ENCODE data around the gene HOXB8.

HOXB8 gene

DNA sequence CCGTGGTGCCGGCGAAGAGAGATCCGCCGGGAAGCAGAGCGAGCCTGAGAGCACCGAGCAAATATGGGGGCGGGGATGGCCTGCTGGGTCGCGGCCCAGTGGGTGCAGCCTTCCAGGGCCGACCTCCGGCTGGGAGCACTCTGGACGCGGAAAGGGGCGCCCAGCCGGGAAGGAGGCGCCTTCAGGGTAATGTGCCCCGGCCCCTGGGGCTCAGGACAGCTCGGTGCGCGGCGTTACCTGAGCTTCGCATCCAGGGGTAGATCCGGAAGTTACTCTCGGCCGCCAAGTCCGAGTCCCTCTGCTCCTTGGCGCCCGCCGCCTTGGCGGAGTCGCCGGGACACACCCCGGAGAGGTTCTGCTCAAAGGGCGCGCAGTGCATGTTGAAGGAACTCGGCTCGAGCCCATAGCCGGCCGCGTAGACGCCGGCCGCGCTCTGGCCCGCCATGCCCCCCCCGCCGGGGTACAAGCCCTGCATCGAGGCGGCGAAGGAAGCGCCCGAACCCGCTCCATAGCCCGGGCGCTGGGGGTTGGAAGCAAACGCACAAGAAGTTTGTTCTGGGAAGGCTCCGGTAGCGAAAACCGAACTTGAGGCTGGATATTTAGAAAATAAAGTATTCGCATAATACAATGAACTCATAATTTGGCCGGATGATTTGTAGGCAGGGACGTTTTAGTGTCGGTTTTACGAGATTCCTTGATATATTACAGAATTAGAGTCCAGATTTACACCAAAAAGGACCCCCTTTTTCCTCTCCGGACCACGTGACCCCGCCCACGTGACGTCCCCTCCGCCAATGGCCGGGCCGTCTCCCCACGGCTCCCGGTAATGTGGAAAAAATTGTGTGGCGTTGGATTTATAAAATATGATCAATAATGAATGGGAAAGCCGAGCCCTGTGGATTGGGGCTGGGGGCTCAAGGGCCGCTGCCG, 4.5 kb downstream of the HOXB8 start, which contains the start of gene HOXB7:
HOXB7 (minus strand) TSS at position 736 of the 930 bp plus-strand sequence; CDS start at position 637, 99 bp downstream.
- peak; percentile 62 for DNase-seq

DNA sequence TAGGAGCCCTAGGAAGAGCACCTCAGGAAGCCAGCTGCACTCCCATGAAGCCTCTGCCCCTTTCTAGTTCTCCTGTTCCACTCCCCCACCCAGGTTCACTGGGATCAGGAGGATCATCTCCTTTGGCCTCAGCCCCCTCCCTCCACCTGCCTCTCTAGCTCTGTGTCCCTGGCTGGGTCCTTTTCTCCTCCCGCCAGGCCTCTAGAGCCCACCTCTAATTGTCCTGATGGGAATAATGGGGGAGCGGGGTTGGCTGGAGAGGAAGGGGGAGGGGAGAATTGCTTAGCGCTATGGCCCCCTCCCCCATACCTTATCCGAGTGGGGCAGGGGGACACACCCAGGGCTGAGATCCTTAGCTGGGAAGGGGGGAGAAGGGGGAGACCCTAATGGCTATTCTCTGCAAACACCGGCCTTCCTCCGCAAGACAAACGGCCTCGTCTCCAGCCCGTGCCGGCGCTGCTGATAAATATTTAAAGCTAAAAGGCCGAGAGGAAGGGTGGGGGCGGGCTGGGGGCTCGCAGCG, 5.3 kb downstream of the HOXB8 start:
- DNase-seq, result peak; percentile 20

DNA sequence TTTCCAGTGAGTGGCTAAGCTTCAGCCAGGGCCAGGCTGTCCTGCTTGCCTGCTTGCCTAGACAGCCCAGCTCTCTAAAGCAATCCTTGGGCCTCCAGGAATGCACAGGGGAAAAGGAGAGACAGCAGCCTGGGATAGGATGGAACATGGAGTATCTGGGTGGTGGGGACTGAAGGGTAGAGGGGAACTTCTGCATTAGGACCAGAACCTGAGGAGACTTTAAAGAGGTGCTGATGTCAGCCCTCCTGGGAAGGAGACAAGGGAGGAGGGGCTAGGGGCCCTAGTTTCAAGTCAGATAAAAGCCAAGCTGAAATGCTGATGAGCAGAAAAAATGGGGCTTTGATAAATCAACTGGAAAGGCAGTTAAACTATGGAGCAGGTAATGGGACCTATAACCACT, 6.1 kb downstream of the HOXB8 start:
- DNase-seq, result no peak

DNA sequence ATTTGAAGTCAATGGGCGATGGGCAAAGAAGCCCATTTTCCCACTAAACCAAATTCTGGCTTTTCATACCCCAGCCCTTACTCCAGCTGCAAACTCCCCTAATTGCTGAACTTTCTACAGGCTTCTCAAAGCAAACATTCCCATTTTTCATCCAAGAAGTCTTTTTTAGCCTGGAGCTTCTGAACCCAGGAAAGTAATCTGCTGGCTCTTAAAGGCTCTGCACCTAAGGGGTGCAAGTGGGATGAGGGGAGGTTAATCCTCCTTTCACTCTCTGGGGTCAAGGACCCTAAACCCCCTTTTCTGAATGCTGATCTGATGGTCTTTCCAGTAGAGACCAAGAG, 6.6 kb downstream of the HOXB8 start:
- DNase-seq, result no peak

DNA sequence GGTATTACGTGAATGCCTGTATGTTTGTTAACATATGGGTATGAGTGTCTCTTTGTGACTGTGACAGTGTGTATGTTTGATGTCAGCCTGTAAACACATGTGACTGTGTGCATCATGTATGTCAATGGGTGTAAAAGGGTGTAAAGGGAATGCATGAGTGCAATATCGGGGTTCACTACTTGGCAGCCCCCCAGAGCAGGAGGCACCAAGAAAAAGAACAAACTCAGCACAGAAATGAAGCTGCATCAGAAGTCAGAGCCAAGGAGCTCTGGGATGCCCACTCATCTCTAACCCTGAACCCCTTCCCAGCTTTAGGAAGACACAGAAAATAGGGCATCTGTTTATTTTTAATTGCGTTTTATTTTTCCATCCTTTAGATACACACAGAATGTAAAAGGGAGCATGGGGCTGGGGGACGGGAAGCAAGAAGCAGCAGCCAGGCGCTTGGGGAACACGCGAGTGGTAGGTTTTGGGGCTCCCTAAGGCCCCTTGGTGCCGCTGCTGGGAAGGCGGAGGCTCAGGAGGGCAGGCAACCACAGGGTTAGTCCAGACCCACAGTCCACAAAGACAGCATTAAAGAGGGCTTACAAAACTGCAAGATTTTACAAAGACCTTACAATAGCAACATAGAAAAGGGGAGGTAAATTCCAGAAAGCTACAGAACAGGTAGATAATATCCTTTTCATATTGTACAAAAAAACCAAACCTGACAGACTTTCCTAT, 8.0 kb downstream of the HOXB8 start:
- no peak for DNase-seq

DNA sequence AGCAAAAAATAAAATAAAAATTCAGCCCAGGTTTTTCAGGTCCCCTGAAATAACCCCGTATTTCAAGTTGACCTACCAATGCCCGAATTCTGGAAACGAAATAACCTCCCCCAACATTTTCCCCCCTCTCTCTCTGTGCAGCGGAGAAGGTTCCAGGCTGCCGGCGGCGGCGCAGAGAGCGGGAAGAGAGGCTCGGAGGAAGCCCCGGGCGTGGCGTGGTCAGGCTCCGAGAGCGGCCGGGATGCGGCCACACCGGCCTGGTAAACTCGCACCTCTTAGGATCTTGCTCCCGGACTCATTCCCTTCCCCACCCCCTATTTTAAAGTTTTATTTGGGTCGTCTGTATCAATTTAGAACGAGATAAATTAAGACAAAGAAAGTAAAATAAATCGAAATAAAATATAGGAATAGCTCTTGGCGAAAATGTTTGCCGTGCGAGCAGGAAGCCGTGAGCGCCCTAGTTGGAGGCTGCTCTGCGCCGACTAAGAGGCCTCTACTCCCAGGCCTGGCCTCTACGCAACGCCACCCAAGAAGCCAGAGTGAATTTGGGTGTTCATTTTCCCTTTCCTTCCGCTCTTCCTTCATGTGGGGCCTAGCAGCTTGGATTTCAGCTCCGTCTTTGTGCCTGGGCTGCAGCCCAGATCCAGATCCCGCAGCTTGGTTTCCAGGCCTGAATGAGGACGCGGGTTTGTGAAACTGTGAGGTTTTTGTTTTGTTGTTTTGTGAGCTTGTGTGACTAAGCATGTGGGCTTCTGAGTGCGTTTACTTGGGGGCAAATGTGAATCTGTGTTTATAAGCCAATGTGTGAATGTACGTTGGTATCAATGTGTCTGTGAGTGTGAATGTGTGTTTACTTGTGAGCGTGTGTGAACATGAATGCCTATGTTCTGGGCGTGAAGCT, 8.9 kb downstream of the HOXB8 start:
- DNase-seq, result no peak

DNA sequence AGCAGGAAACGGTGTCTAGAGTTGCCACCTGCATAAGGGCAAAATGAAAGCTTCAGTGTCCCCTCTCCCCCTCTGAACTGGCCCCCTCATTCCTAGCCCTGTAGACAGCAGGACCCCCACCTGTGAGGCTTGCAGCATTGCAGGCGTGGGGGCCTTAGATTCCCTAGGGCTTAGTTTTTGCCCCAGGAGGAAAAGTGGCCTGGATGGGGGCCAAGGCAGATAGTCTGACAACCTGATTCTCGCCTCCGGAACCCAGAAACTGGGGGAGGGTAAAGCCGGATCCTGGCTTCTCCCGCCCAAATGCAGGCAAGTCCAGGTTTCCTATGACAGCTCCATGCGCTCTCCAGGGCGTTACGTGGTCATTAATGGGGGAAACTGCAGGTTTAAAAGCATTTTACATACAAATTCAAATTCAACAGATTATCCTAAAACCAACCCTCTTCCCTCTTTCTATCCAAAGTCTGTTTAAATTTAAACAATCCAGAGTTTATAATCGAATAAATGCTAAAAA, 9.6 kb downstream of the HOXB8 start:
- DNase-seq, result no peak

DNA sequence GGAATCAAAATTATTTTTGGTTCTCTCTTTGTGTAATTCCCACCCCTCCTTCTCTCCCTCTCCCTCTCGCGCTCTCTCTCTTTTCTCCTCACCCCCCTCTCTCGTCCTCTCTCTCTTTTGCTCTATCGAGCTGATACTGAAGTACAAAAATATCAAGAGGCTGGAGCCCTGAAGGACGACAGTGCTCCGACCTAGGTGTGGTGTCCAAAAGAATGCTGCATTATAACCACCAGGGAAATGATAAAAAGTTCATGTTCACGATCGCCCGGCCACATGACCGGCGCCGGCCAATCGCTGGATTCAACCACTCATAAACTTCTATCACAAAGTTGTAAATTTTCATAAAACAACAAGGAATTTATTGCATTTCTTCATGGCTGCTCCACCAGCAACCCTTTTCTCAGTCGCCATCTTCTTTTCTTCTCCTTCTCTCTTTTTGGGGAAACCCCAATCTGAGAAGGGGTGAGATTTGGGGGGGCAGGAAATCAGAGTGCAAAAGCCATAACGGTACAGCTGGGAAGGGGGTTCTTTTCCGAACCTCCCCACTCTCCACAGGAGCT, 10.2 kb downstream of the HOXB8 start, which contains the start of gene HOXB6:
HOXB6 (minus strand) TSS at position 217 of the 560 bp plus-strand sequence. CDS start 6,836 bp downstream, outside the sequence.
- no peak for DNase-seq

DNA sequence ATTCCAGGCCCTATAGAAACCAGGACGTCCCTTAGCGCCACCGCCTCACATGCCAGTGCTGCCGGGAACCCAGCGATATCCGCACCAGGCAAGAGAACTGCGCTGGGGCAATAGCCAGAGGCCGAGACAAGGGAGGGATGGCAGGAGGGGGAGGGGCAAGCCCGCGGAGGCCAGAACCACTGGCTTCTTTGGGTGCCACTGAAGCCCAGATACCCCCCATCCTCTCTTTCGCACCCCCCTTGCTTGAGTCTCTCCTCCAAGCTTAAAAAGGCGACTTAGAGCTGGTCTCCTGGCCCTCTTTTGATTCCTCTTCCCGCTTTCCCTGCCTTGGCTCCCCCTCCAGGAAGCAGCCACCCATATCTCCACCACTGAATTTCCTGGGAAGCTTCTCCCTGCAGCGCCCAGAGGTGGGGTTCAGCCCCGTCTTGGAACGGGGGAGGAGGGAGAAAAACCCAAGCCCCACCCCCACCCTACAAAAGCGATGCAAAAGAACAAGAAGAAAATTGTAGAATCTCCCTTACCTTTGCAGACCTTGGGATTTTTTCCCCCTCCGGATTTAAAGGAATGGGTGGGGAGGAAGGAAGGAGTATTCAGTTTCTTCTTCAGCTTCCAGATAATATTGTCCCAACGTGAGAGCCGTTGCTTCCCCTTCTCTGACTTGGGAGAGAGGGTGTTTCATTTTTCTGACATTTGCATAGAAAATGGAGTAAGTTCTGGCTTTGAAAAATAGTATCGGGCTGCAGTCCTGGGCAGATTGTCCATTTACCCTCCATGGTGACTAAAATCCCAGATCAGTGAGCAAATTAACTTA, 10.9 kb downstream of the HOXB8 start:
- no peak for DNase-seq

DNA sequence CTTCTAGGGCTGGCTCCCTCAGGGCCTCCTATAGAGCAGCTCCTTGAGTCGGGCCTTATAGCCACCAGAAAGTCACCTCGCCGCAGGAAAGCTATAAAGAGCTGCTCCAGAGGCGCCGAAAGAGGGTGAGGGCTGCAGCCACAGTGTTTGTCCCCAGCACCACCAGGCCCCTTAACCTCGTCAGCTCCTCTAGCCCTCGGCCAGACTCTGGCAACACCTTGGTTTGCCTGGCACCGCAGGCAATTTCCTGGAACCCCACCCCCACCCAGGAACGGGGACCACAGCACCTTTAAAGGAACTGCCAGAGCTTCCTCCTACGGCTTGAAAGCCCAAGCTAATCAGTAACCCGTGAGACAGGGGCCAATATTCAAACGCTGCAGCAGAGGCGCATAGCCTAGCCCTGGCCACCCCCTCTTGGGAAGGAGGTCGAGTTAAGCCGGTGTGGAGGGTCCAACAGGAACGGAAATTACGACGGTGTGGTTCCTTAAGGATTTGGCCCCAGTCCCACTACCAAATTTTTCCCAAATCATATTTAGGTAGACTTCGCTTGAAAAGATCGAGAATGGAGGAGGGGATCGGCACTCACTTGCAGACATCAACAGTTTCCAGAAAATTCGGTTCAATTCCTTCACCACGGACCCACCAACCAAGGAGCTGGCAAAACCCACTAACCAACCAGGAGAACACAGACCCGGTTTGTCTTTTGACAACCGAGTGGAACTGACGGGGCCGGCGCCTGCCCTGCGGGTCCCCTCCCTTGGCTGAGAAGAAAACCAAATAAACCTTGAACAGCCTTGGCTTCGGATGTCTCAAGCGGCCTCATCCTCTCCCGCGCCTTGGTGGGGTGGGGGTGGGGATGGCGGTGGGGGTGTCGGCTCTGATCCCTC, 13.3 kb downstream of the HOXB8 start:
- DNase-seq, result no peak

DNA sequence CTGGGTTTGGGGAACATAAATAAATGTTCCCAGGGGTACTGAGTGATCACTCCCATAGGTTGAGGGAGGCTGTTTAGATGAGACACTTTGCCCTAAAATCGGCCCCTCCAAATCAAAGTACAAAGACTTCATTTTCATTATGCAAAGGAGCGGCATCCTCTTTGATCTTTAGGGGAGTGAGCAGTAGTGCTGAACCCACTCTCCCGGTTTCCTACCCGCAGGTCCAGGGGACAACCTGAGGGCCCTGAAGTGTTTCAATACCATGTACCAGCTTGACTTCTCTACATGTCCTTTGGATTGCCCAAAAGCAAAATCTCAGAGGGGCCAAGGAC, 13.9 kb downstream of the HOXB8 start:
- no peak for DNase-seq

DNA sequence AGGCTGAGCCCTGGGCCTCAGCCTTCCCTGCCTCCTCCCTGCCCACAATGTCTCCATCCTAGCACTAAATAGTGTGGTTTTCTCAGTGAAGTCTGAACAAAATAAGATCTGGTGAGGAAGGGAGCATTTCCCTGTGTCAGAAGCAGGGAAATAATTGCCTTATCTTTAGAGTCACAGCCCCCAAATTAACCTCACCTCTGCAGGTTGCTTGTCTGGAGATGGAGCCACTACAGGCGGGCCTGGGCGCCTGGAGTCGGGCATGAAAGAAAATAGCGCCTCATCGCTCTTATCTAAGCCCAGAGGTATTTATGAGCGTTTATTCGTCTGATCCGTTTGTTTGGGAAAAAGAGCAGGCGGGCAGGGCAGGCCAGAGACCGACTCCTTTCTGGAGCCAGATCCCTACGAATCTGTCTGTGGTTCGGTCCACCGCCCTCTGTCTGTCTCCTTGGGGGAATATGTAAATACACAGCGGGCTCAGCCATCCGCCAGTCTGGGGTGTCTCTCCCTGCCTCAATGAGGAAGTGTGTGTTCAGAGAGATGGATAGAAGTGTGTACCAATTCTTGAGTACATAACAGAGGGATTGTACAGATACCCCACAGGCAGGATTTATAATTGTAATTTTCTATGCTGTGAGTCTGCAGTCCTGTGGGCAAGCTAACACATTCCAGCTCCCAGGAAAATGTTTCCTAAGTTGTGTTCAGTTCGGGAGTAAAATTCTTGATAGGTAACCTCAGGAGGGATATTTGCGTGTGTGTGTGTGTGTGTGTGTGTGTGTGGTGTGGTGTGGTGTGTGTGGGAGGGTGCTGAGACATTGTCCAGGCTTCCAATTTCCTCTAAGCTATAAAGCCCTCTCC, 14.6 kb downstream of the HOXB8 start:
- no peak for DNase-seq

DNA sequence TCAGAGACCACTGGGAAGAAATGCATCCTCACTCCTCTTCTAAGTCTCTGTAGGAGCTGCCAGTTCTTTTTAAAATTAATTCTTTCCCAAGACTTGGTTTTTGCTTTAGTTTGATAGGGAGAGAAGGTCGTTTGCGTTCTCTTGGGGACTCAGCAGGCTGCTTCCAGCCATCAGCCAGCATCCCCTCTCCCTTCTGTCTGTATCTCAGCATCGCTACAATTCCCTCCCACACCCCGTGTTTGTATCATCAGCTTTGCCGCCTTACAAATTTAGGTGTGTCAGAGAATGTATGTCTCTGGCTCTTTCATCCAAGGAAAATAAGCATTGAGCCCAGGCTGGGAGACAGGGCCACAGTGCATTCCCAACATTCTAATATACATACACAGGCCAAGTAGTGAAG, 15.7 kb downstream of the HOXB8 start:
- no peak for DNase-seq

DNA sequence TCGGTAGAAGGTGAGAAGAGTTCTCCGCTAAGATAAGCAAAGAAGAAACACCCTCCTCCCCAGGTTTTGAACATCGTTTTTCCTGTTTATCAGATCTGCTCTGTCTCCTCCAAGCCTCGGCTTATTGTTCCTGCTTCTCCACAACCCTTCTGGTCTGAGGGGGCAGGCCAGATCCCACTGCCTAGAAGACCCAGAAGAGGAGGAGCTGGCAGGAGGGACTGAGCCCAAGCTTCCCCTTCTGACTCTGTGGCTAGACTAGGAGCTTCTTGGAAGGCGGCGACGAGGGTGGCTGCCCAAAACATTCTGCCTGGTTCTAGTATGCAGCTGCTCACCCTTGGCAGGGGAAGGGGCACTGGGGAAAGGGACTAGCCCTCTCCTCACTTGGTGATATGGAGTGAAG, 16.4 kb downstream of the HOXB8 start:
- DNase-seq, result no peak

DNA sequence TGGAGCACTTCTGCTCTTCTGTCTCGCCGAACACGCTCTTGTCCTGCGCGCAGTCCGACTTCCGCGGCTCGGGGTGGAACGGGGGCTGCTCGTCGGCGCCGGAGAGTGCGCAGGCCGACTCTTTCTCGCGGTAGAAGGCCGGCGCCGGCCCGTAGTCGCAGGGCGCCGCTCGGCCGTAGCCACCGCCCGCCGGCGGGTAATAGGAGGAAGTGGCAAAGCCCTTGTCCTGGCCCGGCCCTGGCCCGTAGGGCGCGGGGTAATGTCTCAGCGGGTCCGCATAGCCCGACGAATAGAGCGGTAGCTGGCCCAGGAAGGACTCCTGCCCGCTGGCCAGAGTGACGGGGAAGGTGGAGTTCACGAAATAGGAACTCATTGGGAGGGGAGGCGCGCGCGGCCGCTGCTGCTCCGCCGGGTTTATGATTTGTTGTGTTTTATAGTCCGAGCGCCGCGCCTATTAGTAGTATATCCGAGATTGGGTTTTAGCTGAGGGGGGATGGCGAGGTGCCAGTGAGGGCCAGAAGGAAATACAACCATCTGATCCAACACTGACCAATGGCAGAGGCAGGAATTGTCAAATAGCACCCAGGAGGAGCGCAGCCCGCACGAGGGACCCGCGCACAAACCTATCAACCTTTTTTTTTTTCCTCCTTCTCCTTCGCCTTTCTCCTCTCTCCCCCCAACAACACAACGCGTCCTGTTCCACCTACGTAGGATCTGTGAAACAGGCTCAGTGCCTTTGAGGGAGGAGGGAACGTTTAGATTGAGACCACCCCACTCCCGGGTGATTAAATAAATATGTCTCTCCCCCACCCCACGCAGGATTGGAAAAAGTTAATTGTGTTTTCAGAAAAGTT, 17.1 kb downstream of the HOXB8 start:
- DNase-seq, result peak; percentile 25

DNA sequence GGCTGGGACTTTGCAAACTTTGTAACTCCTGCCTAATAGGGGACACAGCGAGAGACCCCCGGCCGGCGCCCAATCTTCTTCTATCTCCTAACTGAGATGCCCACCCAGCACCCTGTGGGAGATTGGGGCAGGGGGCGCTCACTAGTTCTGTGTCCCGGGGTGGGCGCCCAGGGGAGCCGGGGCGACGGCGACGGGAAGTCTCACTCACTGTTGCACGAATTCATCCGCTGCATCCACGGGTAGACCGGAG, 17.6 kb downstream of the HOXB8 start:
- no peak for DNase-seq

DNA sequence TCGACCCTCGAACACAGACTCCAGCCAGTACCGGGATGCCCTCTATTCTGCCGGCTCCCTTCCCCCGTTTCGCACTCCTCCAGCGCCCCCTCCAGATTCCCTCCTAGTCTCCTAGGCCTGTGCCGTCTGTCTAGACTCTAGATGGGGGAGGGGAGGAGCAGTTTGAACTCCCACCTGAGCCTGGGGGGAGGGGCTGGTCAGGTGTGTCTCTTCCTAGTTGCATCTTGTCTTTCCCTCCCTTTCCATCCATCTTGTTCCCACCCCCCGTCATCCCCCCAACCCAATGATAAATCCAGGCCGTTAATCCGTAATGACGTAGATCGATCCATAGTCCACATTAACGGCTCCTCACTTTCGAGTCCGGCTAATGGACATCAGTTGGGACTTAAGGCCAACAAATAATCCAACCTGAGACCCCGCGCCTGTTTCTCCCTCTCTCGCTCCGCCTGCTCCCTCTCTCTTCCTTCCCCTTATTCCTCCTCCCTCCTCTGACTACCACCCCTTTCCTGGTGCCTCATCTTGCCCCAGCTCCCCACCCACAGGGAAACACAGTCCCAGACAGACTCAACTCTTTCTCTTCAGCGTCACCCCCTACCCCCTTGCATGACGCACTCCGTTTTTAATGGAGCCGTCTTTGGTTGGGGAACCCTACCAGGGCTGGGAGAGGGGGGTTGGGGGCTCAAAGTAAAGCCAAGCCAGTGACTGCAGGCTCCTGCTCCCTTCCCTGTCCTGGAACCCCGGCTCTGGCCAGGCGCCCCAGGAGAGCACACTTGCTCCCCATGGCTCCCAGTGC, 18.2 kb downstream of the HOXB8 start:
- DNase-seq, result no peak
